ENCODE data around the gene CLNK.

Gene CLNK

GRCh38 chr4:10690185-10690907 is 5.8 kb upstream of the CLNK start:
- TF ChIP-seq GATA3 (IDR thresholded peaks at IDR 0.05; ENCODE audit: low read depth, low read length), result no peak
- no peak for TF ChIP-seq GATA2 (IDR thresholded peaks at IDR 0.05; ENCODE audit: low read depth, low read length)

DNA sequence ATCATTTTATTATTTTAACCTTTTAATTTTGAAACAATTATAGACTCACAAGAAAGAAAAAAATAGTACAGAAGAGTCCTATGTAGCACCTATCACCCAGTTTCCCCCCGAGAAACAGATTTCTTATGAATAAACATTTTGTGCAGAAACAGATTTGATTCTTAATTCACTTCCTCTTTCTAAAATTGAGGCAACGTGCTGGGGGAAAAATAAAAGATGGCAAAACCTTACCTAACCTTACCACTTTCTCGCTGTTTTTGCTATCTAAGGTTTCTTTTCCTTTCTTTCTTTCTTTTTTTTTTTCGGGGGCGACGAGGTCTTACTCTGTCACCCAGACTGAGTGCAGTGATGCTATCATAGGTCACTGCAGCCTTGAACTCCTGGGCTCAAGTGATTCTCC is 4.3 kb upstream of the CLNK start:
- TF ChIP-seq GATA3 (IDR thresholded peaks at IDR 0.05; ENCODE audit: low read depth, low read length), result no peak
- no peak for TF ChIP-seq GATA2 (IDR thresholded peaks at IDR 0.05; ENCODE audit: low read depth, low read length)

DNA sequence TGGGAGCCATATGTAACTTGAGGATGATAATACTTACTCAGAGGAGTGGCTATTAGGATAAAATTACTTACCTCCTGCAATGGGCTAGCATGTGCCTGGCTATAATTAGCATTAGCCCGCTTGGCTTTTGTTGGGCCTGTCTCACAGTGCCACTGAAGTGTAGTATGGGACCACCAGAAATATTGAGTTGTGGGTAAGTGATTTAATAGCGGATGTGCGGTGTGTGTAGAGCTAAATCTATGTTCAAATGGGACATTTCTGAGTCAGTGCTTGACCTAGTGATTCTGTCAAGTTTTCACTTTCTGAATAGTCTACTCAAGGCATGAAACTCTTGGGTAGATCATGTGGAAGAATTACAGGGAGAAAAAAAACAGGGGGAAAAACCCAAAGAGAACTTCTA is 3.5 kb upstream of the CLNK start:
- TF ChIP-seq GATA2 (IDR thresholded peaks at IDR 0.05; ENCODE audit: low read depth, low read length) (no peak), GATA3 (IDR thresholded peaks at IDR 0.05; ENCODE audit: low read depth, low read length) (no peak)

DNA sequence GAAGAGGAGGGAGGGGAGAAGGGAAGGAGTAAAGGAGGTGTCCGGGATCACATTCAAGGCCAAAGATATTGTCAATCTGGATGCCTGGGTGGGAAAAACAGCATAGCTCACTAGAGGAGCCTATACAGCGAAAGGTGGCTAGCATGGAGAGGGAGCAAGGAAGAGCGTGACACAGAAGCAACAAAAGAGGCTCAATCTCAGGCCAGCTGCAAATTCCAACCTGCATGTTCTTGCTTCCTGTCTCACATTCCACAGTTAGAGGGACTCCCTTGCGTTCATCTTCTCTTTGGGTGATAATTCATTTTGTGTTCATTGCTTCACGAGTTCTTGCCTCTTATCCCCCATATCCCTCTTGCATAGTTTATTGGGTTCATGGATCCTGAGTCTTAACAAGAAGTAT is 3.0 kb upstream of the CLNK start:
- TF ChIP-seq GATA2 (IDR thresholded peaks at IDR 0.05; ENCODE audit: low read depth, low read length) (no peak), GATA3 (IDR thresholded peaks at IDR 0.05; ENCODE audit: low read depth, low read length) (no peak)

GRCh38 chr4:10682397-10682796 is 2.2 kb downstream of the CLNK start:
- TF ChIP-seq GATA3 (IDR thresholded peaks at IDR 0.05; ENCODE audit: low read depth, low read length), result no peak
- TF ChIP-seq GATA2 (IDR thresholded peaks at IDR 0.05; ENCODE audit: low read depth, low read length), result no peak

- no peak for TF ChIP-seq GATA3 (IDR thresholded peaks at IDR 0.05; ENCODE audit: low read depth, low read length)
These were observed 6.6 kb downstream of the CLNK start for GRCh38 chr4:10677796-10678497.

DNA sequence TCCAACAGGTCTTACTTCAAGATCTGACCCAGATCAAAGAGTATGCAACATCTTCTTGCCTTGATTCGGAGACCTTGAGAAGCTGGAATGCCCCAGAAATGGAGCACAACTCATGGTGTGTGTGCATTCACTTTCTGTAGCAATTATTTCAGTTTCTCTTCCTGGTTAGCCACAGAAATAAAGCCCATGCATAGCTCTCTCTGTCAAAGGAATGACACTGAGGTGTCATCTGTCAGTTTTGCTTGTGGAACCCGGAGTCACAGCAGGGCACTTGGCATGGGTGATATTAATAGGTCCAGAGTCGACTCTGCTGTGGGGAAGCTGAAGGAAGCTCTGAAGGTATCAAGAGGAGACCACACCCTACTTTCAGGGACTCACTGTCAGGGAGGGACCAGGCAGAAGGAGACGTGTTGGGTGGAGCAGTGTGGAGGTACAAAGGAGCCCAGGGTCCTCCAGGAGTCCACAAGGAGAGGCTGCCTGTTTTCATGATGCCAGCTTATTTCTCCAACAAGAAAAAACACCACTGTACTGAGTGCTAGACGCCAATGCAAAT is 10.7 kb downstream of the CLNK start:
- TF ChIP-seq GATA2 (IDR thresholded peaks at IDR 0.05; ENCODE audit: low read depth, low read length) (no peak), GATA3 (IDR thresholded peaks at IDR 0.05; ENCODE audit: low read depth, low read length) (no peak)

GRCh38 chr4:10672379-10672778 is 12.2 kb downstream of the CLNK start:
- TF ChIP-seq GATA2 (IDR thresholded peaks at IDR 0.05; ENCODE audit: low read depth, low read length), result no peak

DNA sequence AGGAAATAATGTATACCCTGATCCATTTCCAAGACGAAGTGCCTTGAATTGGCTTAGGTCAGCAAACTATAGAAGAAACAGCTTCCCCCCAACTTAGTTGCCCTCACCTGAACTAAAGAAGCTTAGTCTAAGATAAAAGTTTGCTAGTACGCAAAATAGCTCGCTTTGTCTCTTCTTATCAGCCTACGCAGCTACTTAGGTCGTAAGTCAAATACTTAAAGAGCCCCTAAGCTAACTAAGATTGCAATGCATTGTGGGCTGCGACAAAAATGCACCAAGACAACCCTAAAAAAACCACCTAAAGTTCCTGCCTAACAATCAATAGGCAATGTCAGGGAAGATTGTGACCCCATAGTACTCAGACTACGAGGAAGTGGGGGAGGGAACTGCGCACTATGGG is 12.8 kb downstream of the CLNK start:
- TF ChIP-seq GATA2 (IDR thresholded peaks at IDR 0.05; ENCODE audit: low read depth, low read length), result no peak
- TF ChIP-seq GATA3 (IDR thresholded peaks at IDR 0.05; ENCODE audit: low read depth, low read length), result no peak

DNA sequence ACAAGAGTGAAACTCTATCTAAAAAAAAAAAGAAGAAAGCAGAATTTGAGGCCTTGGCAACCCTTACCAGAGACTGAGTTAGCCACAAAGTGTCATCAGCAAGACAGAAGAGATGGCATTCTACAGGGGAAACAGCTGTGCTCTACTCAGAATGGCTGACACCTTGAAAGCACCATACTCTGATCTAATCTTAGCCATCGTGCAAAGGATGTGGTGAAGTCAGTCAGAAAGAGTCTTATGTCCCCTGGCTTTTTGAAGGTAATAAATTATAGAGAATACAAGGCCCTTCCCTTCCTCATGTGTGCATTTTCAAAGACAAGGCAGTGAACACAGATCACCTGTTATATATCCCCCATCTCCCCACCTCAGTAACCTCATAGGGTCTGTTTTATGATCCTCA is 13.2 kb downstream of the CLNK start:
- TF ChIP-seq GATA2 (IDR thresholded peaks at IDR 0.05; ENCODE audit: low read depth, low read length) (no peak), GATA3 (IDR thresholded peaks at IDR 0.05; ENCODE audit: low read depth, low read length) (no peak)

GRCh38 chr4:10670321-10670720 is 14.2 kb downstream of the CLNK start:
- TF ChIP-seq GATA2 (IDR thresholded peaks at IDR 0.05; ENCODE audit: low read depth, low read length), result no peak
- no peak for TF ChIP-seq GATA3 (IDR thresholded peaks at IDR 0.05; ENCODE audit: low read depth, low read length)

DNA sequence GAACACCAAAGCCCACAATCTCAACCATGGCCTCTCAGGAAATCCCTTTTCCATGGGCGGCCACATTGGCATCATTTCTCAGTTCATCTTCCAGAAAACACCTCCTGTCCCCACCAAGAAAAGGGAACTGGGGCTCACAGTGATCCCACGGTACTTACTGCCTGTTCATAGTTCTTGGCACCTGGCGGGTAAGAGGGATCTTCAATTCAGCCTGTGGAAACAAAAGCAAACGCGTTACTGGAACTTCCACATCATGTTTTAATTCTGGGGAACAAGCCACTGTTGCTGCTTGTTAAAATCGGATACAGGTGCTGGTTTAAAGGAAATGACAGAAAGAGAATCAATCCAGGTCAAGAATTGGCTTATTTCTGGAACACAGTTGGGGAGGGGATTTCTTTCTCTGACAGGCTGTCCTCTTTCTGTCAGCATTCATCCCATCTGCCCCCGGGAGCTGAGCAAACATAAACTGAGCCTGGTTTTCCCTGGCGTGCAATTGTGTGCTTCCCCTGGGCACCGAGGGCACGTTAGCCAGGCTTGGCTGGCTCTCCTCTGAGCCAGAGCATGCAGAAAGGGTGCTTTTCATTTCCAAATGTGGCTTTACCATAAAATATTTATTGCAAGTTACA is 16.8 kb downstream of the CLNK start:
- no peak for TF ChIP-seq GATA3 (IDR thresholded peaks at IDR 0.05; ENCODE audit: low read depth, low read length)
- no peak for TF ChIP-seq GATA2 (IDR thresholded peaks at IDR 0.05; ENCODE audit: low read depth, low read length)

GRCh38 chr4:10666616-10667015 is 18.0 kb downstream of the CLNK start:
- TF ChIP-seq GATA2 (IDR thresholded peaks at IDR 0.05; ENCODE audit: low read depth, low read length) (no peak), GATA3 (IDR thresholded peaks at IDR 0.05; ENCODE audit: low read depth, low read length) (no peak)

- TF ChIP-seq GATA2 (IDR thresholded peaks at IDR 0.05; ENCODE audit: low read depth, low read length) (no peak), GATA3 (IDR thresholded peaks at IDR 0.05; ENCODE audit: low read depth, low read length) (no peak)
These were observed 20.2 kb downstream of the CLNK start for GRCh38 chr4:10664408-10664807.

GRCh38 chr4:10662937-10663336 is 21.6 kb downstream of the CLNK start:
- no peak for TF ChIP-seq GATA2 (IDR thresholded peaks at IDR 0.05; ENCODE audit: low read depth, low read length)
- TF ChIP-seq GATA3 (IDR thresholded peaks at IDR 0.05; ENCODE audit: low read depth, low read length), result no peak

Measured in SH-SY5Y (cell line).